HUES48 (cell line): ENCODE measurements around the gene SOCS7.

Source experiments
- H3K27ac ChIP-seq: one replicate; pipeline ENCODE4 v1.7.0; 2013; ENCODE audit warnings: low read depth, low read length, inconsistent platforms
- H3K27me3 ChIP-seq: 2 replicates; pipeline ENCODE4 v1.6.1; 2013; ENCODE audit warnings: mild to moderate bottlenecking, low read length; ENCODE audit not compliant: control insufficient read depth, insufficient read depth
- H3K36me3 ChIP-seq: 2 replicates; pipeline ENCODE4 v1.6.1; 2013; ENCODE audit warnings: low read length; ENCODE audit not compliant: control insufficient read depth, insufficient read depth
- H3K4me1 ChIP-seq: 2 replicates; pipeline ENCODE4 v1.6.1; 2013; ENCODE audit warnings: mild to moderate bottlenecking, low read length; ENCODE audit not compliant: control insufficient read depth, insufficient read depth
- H3K4me3 ChIP-seq: 2 replicates; pipeline ENCODE4 v1.5.1; 2013; ENCODE audit warnings: mild to moderate bottlenecking, low read depth, low read length
- H3K9ac ChIP-seq: 2 replicates; pipeline ENCODE4 v1.6.1; 2013; ENCODE audit warnings: mild to moderate bottlenecking, low read depth, low read length, moderate library complexity
- H3K9me3 ChIP-seq: 2 replicates; pipeline ENCODE4 v1.6.1; 2013; ENCODE audit warnings: low read length; ENCODE audit not compliant: control insufficient read depth, insufficient read depth

SOCS7 gene

DNA sequence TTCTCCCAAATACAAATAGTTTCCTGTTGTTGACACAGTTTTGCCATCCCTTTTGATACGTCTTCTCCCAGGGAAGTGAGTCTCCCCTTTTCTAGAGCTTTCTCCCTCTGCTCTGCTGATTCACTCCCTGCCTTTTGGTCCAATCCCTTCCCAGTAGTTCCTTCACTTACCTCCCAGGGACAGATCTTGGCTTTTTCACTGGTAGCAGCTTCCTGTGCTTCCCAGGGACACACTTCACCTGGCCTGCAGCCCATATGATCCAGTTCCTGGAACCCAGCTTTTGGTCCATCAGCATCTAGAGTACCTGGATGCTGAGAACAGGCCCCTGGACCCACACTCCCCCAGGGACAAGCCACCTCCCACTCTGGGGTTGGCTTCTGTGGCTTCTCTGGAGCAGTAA lies 23.7 kb upstream of the SOCS7 start:
- H3K9ac ChIP-seq: no peak overlapping the region
- H3K27ac ChIP-seq: no peak overlapping the region
- H3K4me1 ChIP-seq: peaks cover 16% of the 10 kb centered on the region

DNA sequence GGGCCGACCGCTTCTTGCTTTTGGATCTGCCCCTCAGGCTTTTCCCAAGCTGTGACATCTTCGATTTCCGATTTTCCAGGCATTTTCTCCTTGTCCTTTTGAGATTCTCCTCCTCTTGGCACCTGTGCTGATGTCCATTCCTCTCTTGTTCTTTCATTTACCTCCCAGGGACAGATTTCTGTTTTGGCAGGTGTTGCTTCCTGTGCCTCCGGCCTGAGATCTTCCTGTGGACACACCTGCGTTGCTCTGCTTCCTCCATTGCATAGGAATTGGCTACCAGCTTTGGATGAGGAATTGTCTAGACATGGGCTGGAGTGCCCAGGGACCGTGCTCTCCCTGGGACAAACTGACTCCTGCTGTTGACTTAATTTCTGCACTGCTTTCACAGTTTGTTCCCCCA lies 23.0 kb upstream of the SOCS7 start:
- H3K36me3 ChIP-seq: peaks cover 6% of the 10 kb centered on the region; the same call in 1 of the 2 replicates
- H3K9me3 ChIP-seq: no peaks in the 10 kb centered on the region
- H3K27me3 ChIP-seq: no peaks in the 10 kb centered on the region
- H3K27ac ChIP-seq: no peak overlapping the region
- no peak overlapping the region for H3K4me3 ChIP-seq
- no peak overlapping the region for H3K9ac ChIP-seq
- H3K4me1 ChIP-seq: peaks cover 16% of the 10 kb centered on the region

More for the DNA sequence above, 23.7 kb upstream of the SOCS7 start:
- H3K27me3 ChIP-seq: no peaks in the 10 kb centered on the region
- H3K9me3 ChIP-seq: no peaks in the 10 kb centered on the region
- H3K36me3 ChIP-seq: peaks cover 13% of the 10 kb centered on the region
- H3K4me3 ChIP-seq: no peak overlapping the region

DNA sequence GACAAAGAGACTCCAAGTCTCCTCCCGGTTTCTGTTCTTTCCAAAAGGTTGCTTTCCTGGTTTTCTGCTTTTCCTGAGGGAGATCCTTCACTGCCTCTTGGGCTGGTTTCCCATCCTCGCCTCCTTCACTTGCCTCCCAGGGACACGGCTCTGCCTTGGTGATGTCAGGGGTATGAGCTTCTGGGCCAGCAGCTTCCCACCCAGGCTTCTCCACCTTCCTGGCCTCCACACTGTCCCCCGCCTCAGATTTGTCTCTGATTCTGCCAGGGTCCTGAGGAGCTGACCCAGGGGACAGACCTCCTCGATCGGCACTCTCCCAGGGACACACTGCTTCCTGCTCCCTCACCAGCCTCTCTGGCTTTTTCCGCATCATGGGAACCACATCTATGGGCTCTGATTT lies 22.4 kb upstream of the SOCS7 start:
- H3K9ac ChIP-seq: no peak overlapping the region
- H3K27me3 ChIP-seq: no peaks in the 10 kb centered on the region
- no peaks in the 10 kb centered on the region; the same call in 1 of the 2 replicates for H3K36me3 ChIP-seq
- no peak overlapping the region for H3K4me3 ChIP-seq
- H3K4me1 ChIP-seq: peaks cover 16% of the 10 kb centered on the region
- no peaks in the 10 kb centered on the region for H3K9me3 ChIP-seq
- H3K27ac ChIP-seq: no peak overlapping the region

DNA sequence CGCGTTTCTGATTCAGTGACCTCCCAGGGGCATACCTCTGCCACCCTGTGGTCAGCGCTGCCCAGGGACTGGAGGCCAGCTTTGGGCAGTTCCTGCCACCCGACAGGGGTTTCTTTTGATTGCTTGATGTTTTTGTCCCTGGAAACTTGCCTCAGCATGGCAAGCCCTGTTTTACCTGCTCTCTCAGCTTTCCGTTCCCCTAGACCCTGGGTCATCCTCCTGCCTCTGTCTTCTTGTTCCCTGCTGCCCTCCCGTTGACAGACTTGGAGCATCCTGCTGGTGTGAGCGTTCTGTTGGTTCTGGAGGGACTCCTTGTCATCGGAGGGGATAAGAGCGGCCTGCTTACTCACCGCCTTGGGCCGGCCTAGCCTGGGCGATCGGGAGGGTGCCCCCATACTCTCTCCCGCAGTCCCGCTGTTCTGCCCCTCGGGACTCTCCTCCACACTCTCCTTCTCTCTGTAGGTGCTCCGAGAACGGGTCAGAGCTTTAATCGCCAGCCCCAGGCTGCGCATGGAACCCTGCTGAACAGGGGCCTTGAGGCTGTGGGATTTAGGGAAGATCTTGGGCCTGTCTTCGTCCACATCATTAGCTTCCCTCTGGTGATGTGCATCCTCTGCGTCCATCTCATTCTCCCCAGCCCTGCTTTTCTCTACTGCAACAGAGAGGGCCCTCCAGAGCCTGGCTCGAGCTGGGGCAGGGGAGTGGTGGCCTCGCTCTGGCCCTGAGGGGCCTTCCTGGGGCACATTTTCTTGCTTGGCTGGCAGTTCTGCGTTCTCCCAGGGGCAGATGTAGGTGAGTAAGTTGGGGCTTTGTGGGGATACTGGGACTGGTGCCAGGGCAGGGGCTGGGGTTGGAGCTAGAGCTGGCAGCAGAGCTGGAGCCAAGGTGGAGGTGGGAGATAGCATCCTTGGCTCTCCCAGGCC lies 21.6 kb upstream of the SOCS7 start:
- Histone ChIP-seq H3K9ac (no peak overlapping the region), H3K4me3 (no peak overlapping the region), H3K27ac (no peak overlapping the region), H3K27me3 (no peaks in the 10 kb centered on the region), H3K9me3 (no peaks in the 10 kb centered on the region), H3K36me3 (no peaks in the 10 kb centered on the region), H3K4me1 (peaks cover 10% of the 10 kb centered on the region)

DNA sequence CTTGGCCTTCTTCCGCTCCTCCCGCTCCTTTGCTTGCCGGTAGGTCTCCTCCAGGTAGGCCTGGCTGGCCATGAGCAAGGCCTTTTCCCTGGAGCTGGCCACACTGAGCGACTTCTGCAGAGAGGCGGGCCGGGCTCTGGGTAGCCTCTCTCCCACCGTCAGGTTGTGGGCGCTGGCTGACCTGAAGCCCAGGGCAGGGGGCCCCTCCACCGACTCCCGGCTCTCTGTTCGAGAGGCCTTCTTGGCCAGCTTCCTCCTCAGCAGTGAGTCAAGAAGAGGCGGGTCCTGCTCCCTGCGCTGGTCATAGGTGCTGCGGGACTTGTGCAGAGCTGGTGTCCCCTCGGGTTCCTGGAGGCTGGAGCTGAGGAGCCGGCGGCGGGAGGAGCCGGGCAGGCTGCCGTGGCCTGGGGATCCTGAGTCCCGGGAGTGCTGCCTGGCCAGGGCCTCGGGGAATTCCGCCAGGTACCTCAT lies 20.7 kb upstream of the SOCS7 start:
- Histone ChIP-seq H3K9ac (no peak overlapping the region), H3K9me3 (no peaks in the 10 kb centered on the region), H3K36me3 (no peaks in the 10 kb centered on the region), H3K4me3 (no peak overlapping the region), H3K4me1 (peaks cover 2% of the 10 kb centered on the region; the same call in 1 of the 2 replicates), H3K27ac (no peak overlapping the region), H3K27me3 (no peaks in the 10 kb centered on the region)

DNA sequence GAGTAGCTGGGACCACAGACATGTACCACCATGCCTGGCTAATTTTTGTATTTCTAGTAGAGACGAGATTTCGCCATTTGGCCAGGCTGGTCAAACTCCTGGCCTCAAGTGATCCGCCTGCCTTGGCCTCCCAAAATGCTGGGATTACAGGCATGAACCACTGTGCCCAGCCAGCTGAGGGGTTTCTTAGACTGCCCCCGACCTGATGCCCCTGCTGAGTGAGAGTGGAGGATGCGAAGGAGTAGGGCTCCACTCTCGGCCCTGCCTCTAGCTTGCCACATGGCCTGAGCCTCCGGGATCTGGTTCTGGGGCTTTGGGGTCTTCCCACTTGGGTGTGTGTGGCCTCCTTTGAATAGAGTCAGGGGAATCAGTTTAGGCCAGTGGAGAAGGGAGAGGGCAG lies 18.9 kb upstream of the SOCS7 start:
- Histone ChIP-seq H3K4me3 (no peak overlapping the region), H3K9me3 (no peaks in the 10 kb centered on the region), H3K4me1 (no peaks in the 10 kb centered on the region), H3K36me3 (no peaks in the 10 kb centered on the region), H3K9ac (no peak overlapping the region), H3K27ac (no peak overlapping the region), H3K27me3 (no peaks in the 10 kb centered on the region)

DNA sequence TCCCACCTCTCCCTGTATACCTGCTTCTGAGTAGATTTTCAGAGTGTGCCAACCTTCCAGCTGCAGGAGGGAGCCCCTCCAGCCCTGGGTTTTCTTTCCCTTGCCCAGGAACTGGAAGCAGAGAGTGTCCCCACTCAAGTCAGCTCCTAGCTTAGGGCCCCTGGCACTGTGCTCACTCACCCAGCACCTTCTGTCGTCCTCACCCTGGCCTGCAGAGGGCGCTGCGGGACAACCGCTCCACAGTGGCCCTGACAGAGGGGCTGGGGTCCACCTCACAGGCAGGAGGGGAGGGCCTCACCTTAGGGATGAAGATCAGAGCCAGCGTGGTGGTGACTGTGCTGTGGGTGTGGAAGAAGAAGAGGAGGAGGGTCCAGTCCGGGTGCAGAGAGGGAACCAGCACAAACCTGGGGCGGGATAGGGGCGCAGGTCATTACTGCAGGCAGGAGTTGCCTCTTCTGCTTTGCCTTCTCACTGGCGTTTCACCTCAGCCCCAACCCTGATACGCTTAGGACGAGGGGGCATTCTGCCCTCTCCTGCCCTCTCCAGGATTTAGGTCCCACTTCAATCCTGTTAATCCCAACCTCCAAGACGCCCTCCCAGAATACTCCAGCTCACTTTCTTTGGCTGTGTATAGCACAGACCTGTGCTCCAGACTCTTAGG lies 17.9 kb upstream of the SOCS7 start:
- no peaks in the 10 kb centered on the region for H3K36me3 ChIP-seq
- H3K4me1 ChIP-seq: no peaks in the 10 kb centered on the region
- H3K9ac ChIP-seq: no peak overlapping the region
- no peaks in the 10 kb centered on the region for H3K27me3 ChIP-seq
- no peak overlapping the region for H3K27ac ChIP-seq
- no peaks in the 10 kb centered on the region for H3K9me3 ChIP-seq
- H3K4me3 ChIP-seq: no peak overlapping the region

DNA sequence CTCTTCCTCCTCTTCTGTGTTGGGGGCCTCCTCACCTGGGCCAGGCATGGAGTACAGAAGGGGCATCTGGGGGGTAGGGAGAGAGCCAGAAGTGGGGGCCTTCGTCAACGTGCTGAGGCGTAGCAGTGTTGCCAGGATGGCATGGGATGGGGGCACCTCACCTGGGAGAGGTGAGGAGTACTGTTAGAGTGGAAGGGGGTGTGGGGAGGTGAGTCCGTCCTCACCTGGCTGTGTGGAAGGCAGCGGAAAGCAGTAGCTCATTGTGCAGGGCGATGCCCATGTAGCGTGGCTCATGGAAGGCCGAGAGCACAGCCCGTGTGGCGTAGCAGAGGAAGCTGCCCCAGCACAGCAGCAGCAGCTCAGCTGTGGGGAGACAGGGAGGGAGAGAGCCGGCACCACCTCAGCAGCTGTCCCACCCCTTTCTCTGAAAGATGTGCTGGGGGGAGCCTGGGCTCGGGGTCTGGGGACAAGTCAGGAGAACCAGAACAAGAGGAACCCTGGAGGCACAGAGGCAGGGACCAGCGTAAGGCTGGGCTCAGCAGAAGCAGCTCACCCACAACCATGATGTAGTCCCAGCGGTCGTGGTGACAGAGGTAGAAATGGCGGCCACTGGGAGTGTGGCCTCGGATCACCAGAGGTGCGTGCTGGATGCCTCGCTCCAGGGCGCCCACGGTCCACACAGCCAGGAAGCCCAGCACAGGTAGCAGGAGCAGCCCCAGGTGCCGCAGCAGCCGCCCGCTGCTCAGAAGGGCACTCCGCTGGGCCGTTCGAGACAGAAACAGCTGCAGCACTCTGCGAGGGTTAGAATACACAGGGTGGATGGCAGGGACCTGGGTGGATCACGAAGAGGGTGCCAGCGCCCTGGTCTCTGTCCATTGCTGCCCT lies 16.9 kb upstream of the SOCS7 start:
- Histone ChIP-seq H3K9ac (no peak overlapping the region), H3K9me3 (no peaks in the 10 kb centered on the region), H3K27me3 (no peaks in the 10 kb centered on the region), H3K27ac (no peak overlapping the region), H3K4me1 (no peaks in the 10 kb centered on the region), H3K36me3 (no peaks in the 10 kb centered on the region), H3K4me3 (no peak overlapping the region)

DNA sequence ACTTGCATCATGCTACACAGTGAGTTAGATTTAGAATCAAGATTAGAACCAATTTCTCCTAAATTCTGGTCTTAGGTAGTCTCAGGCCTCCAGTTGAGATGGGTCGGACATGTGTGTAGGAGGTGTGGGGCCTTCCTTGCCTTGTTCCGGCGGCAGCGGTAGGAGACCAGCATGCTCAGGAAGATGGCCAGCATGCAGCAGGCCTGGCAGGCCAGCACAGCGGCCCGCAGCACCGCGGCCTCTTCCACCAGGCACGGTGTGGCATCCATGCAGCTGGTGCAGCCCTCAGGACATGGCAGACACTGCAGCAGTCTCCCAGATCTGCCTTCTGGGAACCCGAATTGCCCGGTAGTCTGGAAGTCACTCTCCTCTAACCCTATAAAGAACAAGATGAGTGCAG lies 14.8 kb upstream of the SOCS7 start:
- Histone ChIP-seq H3K27ac (no peak overlapping the region), H3K4me3 (no peak overlapping the region), H3K9ac (no peak overlapping the region), H3K4me1 (peaks cover 8% of the 10 kb centered on the region), H3K9me3 (no peaks in the 10 kb centered on the region), H3K27me3 (no peaks in the 10 kb centered on the region), H3K36me3 (no peaks in the 10 kb centered on the region)

DNA sequence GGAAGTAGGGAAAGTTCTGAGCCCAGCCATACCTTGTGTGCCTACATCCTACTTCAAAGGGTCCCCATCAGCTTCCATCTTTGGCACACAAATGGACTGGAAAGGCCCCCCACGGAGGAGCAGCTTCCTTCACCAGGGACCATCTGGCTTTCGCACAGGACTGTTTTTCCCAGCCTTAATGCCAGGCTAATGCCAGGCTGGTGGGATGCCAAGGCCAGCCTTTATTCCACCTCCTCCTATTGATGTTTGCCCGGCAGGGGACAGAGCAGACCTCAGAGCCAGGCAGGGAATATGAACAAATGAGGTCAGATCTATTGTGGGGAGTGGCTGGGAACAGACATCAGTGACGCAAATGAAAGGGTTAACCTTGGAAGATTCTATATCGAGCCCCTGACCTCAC lies 13.6 kb upstream of the SOCS7 start:
- H3K36me3 ChIP-seq: no peaks in the 10 kb centered on the region
- no peaks in the 10 kb centered on the region for H3K27me3 ChIP-seq
- H3K4me3 ChIP-seq: no peak overlapping the region
- H3K4me1 ChIP-seq: peaks cover 8% of the 10 kb centered on the region
- H3K9me3 ChIP-seq: no peaks in the 10 kb centered on the region
- H3K27ac ChIP-seq: no peak overlapping the region
- no peak overlapping the region for H3K9ac ChIP-seq
